Breast epithelium (tissue), 3 donors: ENCODE measurements around the gene ZNG1C.
"Not testable (repeated sequence)": the region's sequence is repeated elsewhere in the genome, so short reads cannot be mapped to it uniquely, and the experiment has no call there.

Experiments used
- POLR2A ChIP-seq: fragments of 450-650 bp; IDR thresholded peaks from one replicate; pipeline ENCODE4 v1.6.1; 2016; ENCODE audit warnings: antibody characterized with exemption, mild to moderate bottlenecking, moderate library complexity
- TF ChIP-seq, protein P1 (sequence below), 3 donors: fragments of 450-650 bp; IDR thresholded peaks; one replicate each; pipeline ENCODE4 v1.5.1; 2016 to 2017; ENCODE audit warnings: antibody characterized with exemption in 3 of 3, mild to moderate bottlenecking in 3 of 3, moderate library complexity in 3 of 3

DNA sequence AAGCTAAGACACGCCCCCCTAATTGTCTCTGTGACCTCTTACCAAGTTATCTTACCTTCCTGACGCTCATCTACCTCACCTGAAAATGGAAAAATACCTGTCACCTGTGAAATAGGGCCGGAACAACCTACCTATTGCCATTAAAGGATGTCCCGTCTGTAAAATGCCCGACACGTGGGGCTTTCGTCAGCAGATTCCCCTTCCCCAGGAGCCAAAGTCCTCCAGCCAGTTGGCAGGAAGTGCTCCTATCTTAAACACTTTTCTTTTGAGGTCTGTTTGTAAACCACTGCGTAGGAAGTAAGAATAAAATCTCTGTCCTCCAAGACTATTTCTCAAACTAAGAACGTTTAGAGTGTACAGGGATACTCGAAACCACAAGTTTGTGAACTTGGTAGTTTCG, 654 bp downstream of the ZNG1C start:
- TF ChIP-seq POLR2A, result not testable (repeated sequence)
- TF ChIP-seq, protein P1, sequence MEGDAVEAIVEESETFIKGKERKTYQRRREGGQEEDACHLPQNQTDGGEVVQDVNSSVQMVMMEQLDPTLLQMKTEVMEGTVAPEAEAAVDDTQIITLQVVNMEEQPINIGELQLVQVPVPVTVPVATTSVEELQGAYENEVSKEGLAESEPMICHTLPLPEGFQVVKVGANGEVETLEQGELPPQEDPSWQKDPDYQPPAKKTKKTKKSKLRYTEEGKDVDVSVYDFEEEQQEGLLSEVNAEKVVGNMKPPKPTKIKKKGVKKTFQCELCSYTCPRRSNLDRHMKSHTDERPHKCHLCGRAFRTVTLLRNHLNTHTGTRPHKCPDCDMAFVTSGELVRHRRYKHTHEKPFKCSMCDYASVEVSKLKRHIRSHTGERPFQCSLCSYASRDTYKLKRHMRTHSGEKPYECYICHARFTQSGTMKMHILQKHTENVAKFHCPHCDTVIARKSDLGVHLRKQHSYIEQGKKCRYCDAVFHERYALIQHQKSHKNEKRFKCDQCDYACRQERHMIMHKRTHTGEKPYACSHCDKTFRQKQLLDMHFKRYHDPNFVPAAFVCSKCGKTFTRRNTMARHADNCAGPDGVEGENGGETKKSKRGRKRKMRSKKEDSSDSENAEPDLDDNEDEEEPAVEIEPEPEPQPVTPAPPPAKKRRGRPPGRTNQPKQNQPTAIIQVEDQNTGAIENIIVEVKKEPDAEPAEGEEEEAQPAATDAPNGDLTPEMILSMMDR (IDR thresholded peaks at IDR 0.05), result not testable (repeated sequence)
